H1 (cell line): ENCODE results near the gene CLDN3. TPM values are rescaled to one million over a fixed set of nuclear protein-coding genes. Genes with fewer than 3 reads are reported as not detected.

Source experiments
- ASH2L ChIP-seq: fragments of 200-600, 300-600 bp; sonication (generic); IDR thresholded peaks from one replicate; pipeline ENCODE4 v1.7.1; 2017; ENCODE audit warnings: low read length
- BACH1 ChIP-seq: IDR thresholded peaks from 2 replicates; pipeline ENCODE4 v1.6.1; 2012; ENCODE audit warnings: low read length, improper control_type of control experiment
- BRCA1 ChIP-seq: IDR thresholded peaks from 2 replicates; pipeline ENCODE4 v1.6.1; 2012; ENCODE audit warnings: low read depth, low read length, improper control_type of control experiment
- CHD1 ChIP-seq: IDR thresholded peaks from 2 replicates; pipeline ENCODE4 v1.6.1; 2012; ENCODE audit warnings: low read depth, low read length, improper control_type of control experiment
- CHD2 ChIP-seq: IDR thresholded peaks from 2 replicates; pipeline ENCODE4 v1.6.1; 2012; ENCODE audit warnings: low read length, improper control_type of control experiment
- CREB1 ChIP-seq: IDR thresholded peaks from 2 replicates; pipeline ENCODE4 v1.6.1; 2012; ENCODE audit warnings: inconsistent platforms
- CTBP2 ChIP-seq: IDR thresholded peaks from 2 replicates; pipeline ENCODE4 v1.7.0; 2011; ENCODE audit warnings: borderline replicate concordance, mild to moderate bottlenecking, moderate library complexity, mixed read lengths, low read length; ENCODE audit not compliant: insufficient read depth, insufficient read length
- JUND ChIP-seq: IDR thresholded peaks from 2 replicates; pipeline ENCODE4 v1.6.1; 2011; ENCODE audit warnings: mild to moderate bottlenecking, improper control_type of control experiment, low read length
- MAFK ChIP-seq: IDR thresholded peaks from 2 replicates; pipeline ENCODE4 v1.6.1; 2012; ENCODE audit warnings: low read depth, mild to moderate bottlenecking, improper control_type of control experiment, low read length
- NANOG ChIP-seq: IDR thresholded peaks from 2 replicates; pipeline ENCODE4 v1.6.1; 2011; ENCODE audit warnings: low read length, low read depth, mild to moderate bottlenecking, inconsistent platforms; ENCODE audit not compliant: insufficient read depth, poor library complexity, severe bottlenecking
- PHF8 ChIP-seq: fragments of 200-600 bp; sonication (generic); conservative IDR thresholded peaks from 2 replicates; pipeline ENCODE4 v1.7.1; 2012; ENCODE audit warnings: low read depth, mild to moderate bottlenecking, inconsistent platforms, low read length, moderate library complexity
- POLR2AphosphoS5 ChIP-seq: IDR thresholded peaks from 2 replicates; pipeline ENCODE4 v1.6.1; 2011; ENCODE audit warnings: low read depth, low read length
- RFX5 ChIP-seq: IDR thresholded peaks from 2 replicates; pipeline ENCODE4 v1.6.1; 2011; ENCODE audit warnings: low read depth, low read length, improper control_type of control experiment, borderline replicate concordance
- RXRA ChIP-seq: IDR thresholded peaks from 2 replicates; pipeline ENCODE4 v1.6.1; 2011; ENCODE audit warnings: low read depth, mild to moderate bottlenecking, low read length, moderate library complexity; ENCODE audit not compliant: insufficient read depth
- SIRT6 ChIP-seq: IDR thresholded peaks from one replicate; pipeline ENCODE4 v1.7.1; 2012; ENCODE audit warnings: low read length, inconsistent platforms
- SP4 ChIP-seq: IDR thresholded peaks from 2 replicates; pipeline ENCODE4 v1.6.1; 2012; ENCODE audit warnings: low read length, inconsistent platforms
- SRF ChIP-seq: IDR thresholded peaks from 2 replicates; pipeline ENCODE4 v1.6.1; 2011; ENCODE audit warnings: mild to moderate bottlenecking, low read depth, low read length, moderate library complexity
- TAF1 ChIP-seq: IDR thresholded peaks from 2 replicates; pipeline ENCODE4 v1.6.1; 2011; ENCODE audit warnings: mild to moderate bottlenecking, low read depth, low read length
- TCF12 ChIP-seq: IDR thresholded peaks from 2 replicates; pipeline ENCODE4 v1.6.1; 2011; ENCODE audit warnings: low read depth, mild to moderate bottlenecking, low read length
- TEAD4 ChIP-seq: IDR thresholded peaks from 2 replicates; pipeline ENCODE4 v1.6.1; 2012; ENCODE audit warnings: low read depth, low read length, inconsistent platforms, mixed read lengths
- polyA plus RNA-seq, 7 experiments: library from polyadenylated mRNA; depleted of rRNA in 3 of 7; stranded (reverse) in 5 of 7; unstranded in 2 of 7; fragments of >200 nt in 5 of 7; fragments of 200-250 nt in 2 of 7; gene quantifications; 1 replicate in 5 of 7; 2 replicates in 1 of 7; 4 replicates in 1 of 7; pipeline versions ENCODE4 v1.2.1 to v1.2.3, GENCODE V29; 2011 to 2013; ENCODE audit warnings: missing spikeins in 2 of 7, mixed read lengths in 2 of 7
- total RNA-seq: library from RNA; stranded (reverse); fragmentation: NEBNext Ultra II Directional; extraction: Animal tissue kit (Norgen Biotek cat#: 25700); gene quantifications from 2 replicates; pipeline ENCODE4 v1.2.1, GENCODE V29; 2021
- TF ChIP-seq, protein P1 (sequence below): IDR thresholded peaks from 2 replicates; pipeline ENCODE4 v1.6.1; 2011; ENCODE audit warnings: low read length, improper control_type of control experiment
- TF ChIP-seq, protein P2 (sequence below): IDR thresholded peaks from 2 replicates; pipeline ENCODE4 v1.6.1; 2012; ENCODE audit warnings: low read length, inconsistent platforms
- TF ChIP-seq, protein P3 (sequence below): IDR thresholded peaks from 2 replicates; pipeline ENCODE4 v1.6.1; 2012; ENCODE audit warnings: inconsistent platforms

Gene CLDN3
- total and polyA plus RNA-seq, 2 of the 8 experiments (the other 6 are each of a cell fraction or from before 2014, with no cell fraction given), result 19.1 to 65.2 TPM

DNA sequence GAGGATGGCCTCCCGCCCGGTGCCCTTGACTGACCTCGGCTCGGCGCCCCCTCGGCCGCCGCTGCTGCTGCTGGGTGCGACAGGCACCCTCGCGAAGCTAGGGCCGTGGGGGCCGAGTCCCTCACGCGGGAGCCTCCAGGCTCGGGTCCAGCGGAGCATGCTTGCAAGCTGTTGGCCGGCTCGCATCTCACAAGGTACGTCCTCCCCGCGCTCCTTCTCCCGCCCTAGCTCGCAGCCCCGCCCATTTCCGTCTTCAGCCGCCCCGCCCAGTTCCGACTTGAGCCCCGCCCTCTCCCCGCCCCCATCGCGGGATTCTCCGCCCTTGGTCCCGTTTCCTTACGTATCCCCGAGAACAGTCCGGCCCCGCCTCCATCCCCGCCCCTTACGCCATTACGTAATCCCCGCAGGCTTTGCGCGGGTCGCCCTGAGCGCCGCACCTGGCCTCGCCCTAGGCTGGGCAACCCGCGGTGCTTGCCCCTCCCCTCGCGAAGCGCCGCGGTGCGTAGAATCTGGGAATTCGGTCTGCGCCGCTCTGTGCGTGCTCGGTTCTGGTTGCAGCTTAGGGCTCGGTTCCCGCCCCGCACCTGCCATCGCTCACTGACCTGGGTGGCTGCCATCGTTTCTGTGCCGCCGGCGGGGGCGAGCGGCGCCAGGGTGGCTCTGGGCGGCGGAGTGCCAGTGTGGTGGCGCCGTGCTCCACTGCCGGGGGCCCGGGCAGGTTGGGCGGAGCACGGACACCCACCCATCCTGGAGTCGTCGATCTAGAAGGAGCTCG lies 31.3 kb downstream of the CLDN3 start, which contains the start of gene ABHD11 (continued):
- TF ChIP-seq, protein P1, sequence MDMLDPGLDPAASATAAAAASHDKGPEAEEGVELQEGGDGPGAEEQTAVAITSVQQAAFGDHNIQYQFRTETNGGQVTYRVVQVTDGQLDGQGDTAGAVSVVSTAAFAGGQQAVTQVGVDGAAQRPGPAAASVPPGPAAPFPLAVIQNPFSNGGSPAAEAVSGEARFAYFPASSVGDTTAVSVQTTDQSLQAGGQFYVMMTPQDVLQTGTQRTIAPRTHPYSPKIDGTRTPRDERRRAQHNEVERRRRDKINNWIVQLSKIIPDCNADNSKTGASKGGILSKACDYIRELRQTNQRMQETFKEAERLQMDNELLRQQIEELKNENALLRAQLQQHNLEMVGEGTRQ, result no peak
- TF ChIP-seq POLR2AphosphoS5 (peak; percentile 92), BRCA1 (peak; percentile 64), SRF (no peak), PHF8 (peak; percentile 80), SIRT6 (no peak), JUND (peak; percentile 76), TAF1 (peak; percentile 78), TCF12 (peak; percentile 96), NANOG (no peak), TEAD4 (peak; percentile 52; the same call in 1 of the 2 replicates), RXRA (no peak), CHD1 (no peak), BACH1 (no peak), SP4 (no peak), RFX5 (no peak), ASH2L (peak; percentile 69), CREB1 (peak; percentile 76), MAFK (no peak), CTBP2 (no peak), CHD2 (peak; percentile 91)
- TF ChIP-seq, protein P2, sequence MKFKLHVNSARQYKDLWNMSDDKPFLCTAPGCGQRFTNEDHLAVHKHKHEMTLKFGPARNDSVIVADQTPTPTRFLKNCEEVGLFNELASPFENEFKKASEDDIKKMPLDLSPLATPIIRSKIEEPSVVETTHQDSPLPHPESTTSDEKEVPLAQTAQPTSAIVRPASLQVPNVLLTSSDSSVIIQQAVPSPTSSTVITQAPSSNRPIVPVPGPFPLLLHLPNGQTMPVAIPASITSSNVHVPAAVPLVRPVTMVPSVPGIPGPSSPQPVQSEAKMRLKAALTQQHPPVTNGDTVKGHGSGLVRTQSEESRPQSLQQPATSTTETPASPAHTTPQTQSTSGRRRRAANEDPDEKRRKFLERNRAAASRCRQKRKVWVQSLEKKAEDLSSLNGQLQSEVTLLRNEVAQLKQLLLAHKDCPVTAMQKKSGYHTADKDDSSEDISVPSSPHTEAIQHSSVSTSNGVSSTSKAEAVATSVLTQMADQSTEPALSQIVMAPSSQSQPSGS, result peak; percentile 98
- TF ChIP-seq, protein P3, sequence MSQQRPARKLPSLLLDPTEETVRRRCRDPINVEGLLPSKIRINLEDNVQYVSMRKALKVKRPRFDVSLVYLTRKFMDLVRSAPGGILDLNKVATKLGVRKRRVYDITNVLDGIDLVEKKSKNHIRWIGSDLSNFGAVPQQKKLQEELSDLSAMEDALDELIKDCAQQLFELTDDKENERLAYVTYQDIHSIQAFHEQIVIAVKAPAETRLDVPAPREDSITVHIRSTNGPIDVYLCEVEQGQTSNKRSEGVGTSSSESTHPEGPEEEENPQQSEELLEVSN, result peak; percentile 70
